HL-60 (cell line): ENCODE results near the gene PTPRG.

ENCODE experiments used
- DNase-seq, 2 experiments: peaks; one replicate each; pipeline ENCODE4 v3.0.0-alpha.2; 2010 to 2020; ENCODE audit warnings: low read depth in 1 of 2, low spot score in 1 of 2
- H3K27ac ChIP-seq: fragments of 250-450 bp; sonication (Bioruptor Pico); replicated peaks from 2 replicates; pipeline ENCODE4 v1.5.1; 2020; ENCODE audit warnings: mild to moderate bottlenecking, moderate library complexity
- H3K27me3 ChIP-seq: fragments of 250-450 bp; sonication (Bioruptor Pico); 2 replicates; pipeline ENCODE4 v1.5.1; 2021; ENCODE audit warnings: mild to moderate bottlenecking, moderate library complexity; ENCODE audit not compliant: insufficient read depth, poor library complexity, severe bottlenecking
- H3K4me3 ChIP-seq: replicated peaks from 2 replicates; pipeline ENCODE4 v1.5.1; 2011; ENCODE audit warnings: mild to moderate bottlenecking, control low read depth, low read length; ENCODE audit not compliant: insufficient read depth
- CTCF ChIP-seq: IDR thresholded peaks from one replicate; pipeline ENCODE4 v1.5.1; 2011; ENCODE audit warnings: low read length, control low read depth, inconsistent platforms; ENCODE audit not compliant: insufficient read depth
- GABPA ChIP-seq: IDR thresholded peaks from 2 replicates; pipeline ENCODE4 v1.6.1; 2012; ENCODE audit warnings: low read depth
- POLR2AphosphoS5 ChIP-seq: IDR thresholded peaks from 2 replicates; pipeline ENCODE4 v1.6.1; 2012; ENCODE audit warnings: low read depth
- REST ChIP-seq: IDR thresholded peaks from 2 replicates; pipeline ENCODE4 v1.6.1; 2012; ENCODE audit warnings: low read depth; ENCODE audit not compliant: insufficient replicate concordance
- SPI1 ChIP-seq: IDR thresholded peaks from 2 replicates; pipeline ENCODE4 v1.6.1; 2012; ENCODE audit warnings: low read depth, mild to moderate bottlenecking, borderline replicate concordance

The PTPRG gene

GRCh38 chr3:62238431-62238830 is 677.1 kb downstream of the PTPRG start:
- no peak overlapping the region for H3K4me3 ChIP-seq
- no peak for DNase-seq
- no peaks in the 10 kb centered on the region for H3K27me3 ChIP-seq
- TF ChIP-seq GABPA = no peak
- TF ChIP-seq POLR2AphosphoS5 = no peak
- TF ChIP-seq SPI1 = no peak
- TF ChIP-seq CTCF = no peak
- no peak for TF ChIP-seq REST
- no peak overlapping the region for H3K27ac ChIP-seq

- DNase-seq = no peak
- Histone ChIP-seq H3K27ac (no peak overlapping the region), H3K27me3 (no peaks in the 10 kb centered on the region), H3K4me3 (no peak overlapping the region)
- TF ChIP-seq SPI1 (no peak), CTCF (no peak), GABPA (no peak), REST (no peak), POLR2AphosphoS5 (no peak)
Measured at GRCh38 chr3:62241279-62241678, 679.9 kb downstream of the PTPRG start.

- no peaks in the 10 kb centered on the region for H3K27me3 ChIP-seq
- no peak overlapping the region for H3K27ac ChIP-seq
- no peak overlapping the region for H3K4me3 ChIP-seq
- DNase-seq = no peak
- no peak for TF ChIP-seq POLR2AphosphoS5
- TF ChIP-seq REST = no peak
- no peak for TF ChIP-seq SPI1
- no peak for TF ChIP-seq CTCF
- TF ChIP-seq GABPA = no peak
Measured at GRCh38 chr3:62242831-62243509, 681.6 kb downstream of the PTPRG start.
